HG03045 (cell line): Measurements from ENCODE around the gene SUPT3H.

Source experiments
- ATAC-seq: cut with Tn5 transposase; IDR thresholded peaks from one replicate; pipeline ENCODE4 v1.9.1; 2021; ENCODE audit warnings: mild to moderate bottlenecking, moderate library complexity; ENCODE audit not compliant: unreplicated experiment

Gene SUPT3H

DNA sequence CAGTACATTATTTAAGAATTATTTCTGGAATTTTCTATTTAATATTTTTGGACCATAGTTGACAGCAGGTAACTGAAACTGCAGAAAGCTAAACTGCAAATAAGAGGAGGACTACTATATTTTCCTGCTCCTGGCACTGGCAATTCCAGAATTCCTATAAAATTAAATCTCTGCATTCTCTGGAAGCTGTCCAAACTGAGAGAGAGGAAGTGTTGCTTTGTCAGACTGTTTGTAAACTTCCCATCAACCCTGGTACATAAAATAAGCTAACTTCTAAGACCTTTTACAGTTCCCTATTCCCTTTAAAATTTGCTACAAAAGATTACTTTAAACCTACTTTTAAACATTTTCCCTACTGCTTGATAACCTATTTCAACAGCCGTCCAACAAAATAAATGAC, 245.7 kb downstream of the SUPT3H start:
- no peak for ATAC-seq

DNA sequence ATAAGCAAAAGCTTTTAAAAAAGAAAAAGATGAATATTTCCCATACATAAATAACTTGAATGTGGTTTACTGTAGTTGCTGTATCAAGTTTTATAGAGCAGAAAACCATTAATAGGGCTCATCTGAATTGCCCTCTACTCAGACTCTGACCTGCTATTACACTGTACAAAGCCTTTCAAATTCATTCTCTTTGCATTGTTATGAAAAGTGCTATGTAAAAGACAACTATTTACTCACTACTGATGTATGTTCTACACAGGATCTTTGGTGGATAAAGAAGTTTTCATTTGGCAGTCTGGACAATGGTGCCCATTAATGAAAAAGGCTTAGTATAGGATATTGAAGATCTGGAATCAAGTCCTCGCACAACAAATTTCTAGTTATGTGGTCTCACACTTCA, 248.7 kb downstream of the SUPT3H start:
- ATAC-seq, result no peak

DNA sequence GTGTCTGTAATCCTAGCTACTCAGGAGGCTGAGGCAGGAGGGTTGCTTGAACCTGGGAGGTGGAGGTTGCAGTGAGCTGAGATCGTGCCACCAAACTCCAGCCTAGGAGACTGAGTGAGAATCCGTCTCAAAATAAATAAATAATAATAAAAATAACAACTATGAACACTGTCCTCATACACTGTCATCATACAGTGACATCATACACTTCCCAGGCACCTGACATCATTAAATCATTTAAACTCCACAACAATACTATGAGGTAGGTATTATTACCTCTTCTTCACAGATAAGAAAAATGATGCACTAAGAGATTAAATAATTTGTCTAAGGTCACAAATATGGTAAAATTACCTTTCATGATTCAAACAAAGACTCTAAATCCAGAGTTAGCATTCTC, 250.5 kb downstream of the SUPT3H start:
- no peak for ATAC-seq

DNA sequence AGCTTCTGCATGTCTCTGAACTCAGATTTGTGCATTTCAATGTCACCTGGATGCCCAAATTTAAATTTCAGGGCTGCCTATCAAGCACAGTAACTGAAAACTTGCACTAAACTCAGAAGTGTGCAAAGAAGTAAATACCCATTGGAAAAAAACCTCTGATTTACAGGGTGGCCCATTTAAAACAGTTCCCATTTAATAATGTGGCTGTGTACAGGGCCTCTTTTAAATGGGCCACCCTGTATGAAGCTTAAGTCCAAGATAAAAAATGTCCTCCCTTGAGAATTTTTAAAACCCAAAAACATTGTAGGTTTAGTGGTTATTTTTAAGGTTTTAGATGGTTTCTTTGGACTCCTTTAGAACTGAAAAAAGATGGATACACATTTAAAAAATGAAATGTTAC, 251.7 kb downstream of the SUPT3H start:
- no peak for ATAC-seq

DNA sequence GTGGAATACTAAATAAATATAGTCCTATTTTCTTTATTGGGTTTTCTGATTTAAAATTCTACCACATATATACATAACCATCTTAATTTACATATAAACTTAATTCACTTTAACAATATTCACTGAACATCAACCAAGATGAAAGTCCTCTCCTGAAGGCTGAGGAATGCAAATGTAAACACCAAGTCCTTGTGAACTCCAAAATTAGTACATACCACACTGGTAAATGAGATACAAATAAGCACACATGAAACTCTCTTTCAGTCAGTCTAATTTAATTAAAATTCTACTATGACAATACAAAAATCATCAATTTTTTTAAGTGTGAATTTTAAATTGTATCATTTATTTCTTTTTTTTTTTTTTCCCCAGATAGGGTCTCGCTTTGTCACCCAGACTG, 254.7 kb downstream of the SUPT3H start:
- no peak for ATAC-seq

DNA sequence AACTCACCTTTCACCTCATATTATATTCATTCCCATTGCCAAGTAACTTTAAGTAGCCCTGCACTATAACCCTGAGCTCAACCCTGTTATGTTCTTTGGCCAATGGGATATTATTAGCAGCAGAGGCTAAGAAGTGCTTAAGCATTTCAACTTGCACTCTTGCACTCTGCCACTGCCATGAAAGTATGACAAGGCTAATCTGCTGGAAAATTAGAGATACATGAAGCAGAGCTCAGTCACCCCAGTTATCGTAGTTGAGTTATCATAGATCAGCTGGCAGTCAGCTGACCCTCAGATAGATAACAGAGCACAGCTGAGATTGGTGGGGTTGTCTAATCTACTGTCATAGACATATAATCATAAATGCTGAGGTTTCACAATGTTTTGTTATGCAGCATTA, 259.0 kb downstream of the SUPT3H start:
- no peak for ATAC-seq

DNA sequence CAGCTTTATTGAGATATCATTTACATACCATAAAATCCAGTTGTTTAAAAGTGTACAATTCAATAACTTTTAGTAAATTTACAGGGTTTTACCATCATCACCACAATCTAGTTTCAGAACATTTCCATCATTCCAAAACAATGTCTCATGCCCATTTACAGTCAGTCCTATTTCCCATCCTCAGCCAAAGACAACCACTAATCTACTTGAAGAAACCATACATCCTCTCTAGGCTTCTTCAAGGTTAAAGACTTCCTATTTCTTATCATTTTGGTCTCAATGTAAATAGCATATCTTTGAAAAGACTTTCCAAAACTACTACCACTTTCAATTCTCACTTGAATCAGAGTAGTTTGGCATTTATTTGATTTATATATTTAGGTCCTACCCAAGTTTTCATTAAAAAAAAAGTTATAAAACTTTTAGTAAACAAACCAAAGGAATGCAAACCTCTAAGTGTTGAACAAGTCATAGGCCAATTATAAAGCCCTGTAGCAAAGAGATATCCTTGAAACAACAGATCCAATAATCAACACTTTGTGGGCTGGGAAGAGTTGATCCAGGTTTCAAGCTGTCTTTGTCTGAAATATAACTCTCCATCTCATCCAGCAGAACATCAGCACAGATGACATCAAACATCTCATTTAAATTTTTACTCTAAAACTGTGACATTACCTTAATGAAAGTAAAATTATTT, 260.9 kb downstream of the SUPT3H start:
- ATAC-seq, result no peak

DNA sequence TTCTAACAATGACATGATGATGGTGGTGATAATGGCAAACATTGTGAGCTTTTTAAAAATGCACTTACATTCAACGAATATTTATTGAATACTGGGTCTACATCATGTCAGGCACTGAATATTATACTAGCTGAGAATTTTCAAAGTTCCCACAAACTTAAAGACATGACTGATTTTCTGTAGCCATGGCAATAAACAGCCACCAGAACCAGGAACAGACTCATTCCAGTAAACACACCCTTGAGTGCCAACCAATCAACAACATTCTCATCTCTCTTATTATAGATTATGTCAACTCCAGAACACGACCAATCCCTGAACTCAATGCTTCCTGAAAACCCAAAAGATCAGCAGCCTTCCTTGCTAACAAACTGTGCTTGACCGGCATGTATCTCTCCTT, 262.0 kb downstream of the SUPT3H start:
- no peak for ATAC-seq

DNA sequence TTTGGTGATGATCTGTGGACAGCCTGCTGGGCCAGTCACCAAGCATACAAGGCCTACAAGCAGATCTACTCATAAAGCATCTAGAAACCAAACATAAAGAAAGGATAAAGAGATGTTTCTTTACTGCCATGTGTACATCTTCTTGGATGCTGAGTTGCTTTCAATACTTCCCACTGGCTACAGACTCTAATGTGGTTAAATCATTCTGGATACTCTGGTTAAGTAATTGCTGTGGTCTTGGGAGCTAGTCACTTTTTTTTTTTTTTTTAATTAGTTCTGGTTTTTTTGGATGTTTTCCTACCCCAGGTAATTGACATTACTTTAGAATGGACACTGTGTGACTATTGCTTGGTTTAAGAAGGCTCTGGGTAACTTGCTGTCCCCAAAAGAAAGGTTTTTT, 265.0 kb downstream of the SUPT3H start:
- ATAC-seq, result no peak

DNA sequence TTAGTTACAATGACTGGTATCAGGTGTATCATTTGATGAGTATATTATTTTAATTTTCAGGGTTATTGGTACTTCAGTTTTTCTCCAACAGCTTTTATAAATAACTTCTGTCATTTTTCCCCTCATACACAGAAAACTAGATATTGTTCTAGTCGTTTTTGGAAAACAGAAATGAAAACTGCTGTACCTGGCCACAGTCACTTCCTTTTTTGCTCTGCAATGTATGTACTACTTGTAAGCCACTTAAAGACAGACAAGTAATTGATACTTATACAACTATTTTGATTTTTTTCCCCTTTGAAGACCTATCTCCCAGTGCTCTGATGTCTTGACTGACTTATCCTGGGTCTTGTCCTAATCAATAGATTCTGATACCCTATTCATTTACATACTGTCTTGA, 268.2 kb downstream of the SUPT3H start:
- no peak for ATAC-seq

DNA sequence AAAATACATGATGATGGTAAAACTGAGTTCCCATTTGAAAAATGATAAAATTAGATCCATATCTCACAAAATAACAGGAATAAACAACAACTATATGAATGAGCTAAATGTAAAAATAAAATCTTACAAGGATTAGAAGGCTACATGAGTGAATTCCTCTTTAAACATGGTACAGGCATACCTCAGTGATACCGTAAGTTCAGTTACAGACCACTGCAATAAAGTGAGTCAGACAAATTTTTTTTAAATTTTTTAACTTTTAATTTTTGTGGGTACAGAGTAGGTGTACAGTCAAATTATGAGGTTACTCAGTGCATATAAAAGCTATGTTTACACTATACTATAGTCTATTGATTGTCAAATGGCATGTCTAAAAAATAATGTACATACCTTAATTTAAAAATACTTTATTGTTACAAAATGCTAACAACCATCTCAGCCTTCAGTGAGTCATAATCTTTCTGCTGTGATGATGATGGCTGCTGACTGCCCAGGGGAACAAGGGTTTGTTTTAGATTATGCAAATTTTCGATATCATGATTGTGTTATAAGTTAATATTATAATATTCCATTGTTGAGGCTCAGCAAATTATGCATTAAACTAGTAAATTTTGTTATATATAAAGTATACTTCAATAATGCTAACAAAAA, 272.4 kb downstream of the SUPT3H start:
- ATAC-seq, result no peak

DNA sequence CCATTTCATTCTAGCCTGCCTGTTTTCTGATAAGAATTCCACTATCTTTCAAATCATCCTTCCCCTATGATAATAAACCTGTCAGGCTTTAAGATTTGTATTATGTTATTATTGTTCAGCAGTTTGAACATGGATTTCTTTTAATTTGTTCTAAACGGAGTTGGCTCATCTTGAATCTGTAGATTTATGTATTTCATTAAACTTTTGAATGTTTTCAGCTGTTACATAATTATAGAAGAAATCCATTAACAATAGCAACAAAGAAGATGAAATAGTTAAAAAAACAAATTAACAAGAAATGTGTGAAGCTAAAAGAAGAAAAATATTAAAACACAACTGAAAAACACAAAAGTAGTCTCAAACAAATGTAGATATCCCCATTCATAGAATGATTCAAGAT, 273.3 kb downstream of the SUPT3H start:
- no peak for ATAC-seq

DNA sequence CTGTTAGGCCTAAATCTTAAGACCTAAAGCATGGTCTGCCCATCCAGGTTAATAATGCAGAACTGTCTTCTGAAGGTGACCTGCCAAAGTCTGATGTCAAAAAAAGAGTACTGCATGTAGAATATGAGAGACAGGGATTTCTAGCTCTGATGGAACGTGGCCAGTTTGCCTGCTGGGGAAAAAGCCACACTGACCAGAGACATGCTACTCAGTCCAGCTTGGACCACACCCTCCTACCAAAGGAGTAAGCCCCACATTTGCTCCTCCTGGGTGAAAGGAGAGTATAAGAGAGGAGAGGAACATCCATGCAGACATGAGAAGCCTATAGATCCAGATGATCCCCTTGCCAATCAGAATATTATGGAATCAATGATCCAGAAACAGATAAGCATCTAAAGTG, 279.5 kb downstream of the SUPT3H start:
- ATAC-seq, result no peak

DNA sequence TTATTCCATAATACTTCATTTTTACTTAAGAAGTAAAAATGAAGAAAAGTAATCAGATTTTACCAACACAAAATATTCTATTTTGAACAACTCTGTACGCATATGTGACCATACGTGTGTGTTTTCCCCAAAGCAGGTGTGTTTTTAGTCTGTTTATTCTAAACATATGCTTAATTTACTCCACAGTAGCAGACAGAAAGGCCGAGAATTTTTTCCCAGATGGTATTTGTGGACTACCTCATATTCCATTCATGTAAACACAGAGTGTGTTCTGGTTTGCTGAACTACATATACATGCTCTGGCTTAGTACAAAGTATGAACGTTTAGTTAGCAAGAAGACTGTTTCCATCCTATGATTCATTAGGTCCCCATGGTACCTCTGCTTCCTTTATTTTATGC, 282.9 kb downstream of the SUPT3H start:
- no peak for ATAC-seq

DNA sequence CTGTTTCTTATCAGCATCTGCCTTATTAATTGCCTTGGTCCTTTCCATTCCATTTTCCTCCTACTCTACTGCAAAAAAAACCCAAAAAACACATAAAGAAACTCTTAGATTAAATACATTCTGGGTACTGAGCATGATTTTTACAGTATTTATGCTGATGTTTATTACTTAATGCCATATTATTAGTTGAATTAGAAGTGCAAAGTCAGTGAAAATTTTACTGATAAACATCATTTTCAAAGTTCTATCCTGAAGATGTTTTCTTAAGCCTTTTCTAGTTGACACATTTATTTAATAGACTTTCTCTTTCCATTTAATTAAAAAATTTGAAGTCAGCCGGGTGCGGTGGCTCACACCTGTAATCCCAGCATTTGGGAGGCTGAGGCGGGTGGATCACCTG, 285.6 kb downstream of the SUPT3H start:
- no peak for ATAC-seq

DNA sequence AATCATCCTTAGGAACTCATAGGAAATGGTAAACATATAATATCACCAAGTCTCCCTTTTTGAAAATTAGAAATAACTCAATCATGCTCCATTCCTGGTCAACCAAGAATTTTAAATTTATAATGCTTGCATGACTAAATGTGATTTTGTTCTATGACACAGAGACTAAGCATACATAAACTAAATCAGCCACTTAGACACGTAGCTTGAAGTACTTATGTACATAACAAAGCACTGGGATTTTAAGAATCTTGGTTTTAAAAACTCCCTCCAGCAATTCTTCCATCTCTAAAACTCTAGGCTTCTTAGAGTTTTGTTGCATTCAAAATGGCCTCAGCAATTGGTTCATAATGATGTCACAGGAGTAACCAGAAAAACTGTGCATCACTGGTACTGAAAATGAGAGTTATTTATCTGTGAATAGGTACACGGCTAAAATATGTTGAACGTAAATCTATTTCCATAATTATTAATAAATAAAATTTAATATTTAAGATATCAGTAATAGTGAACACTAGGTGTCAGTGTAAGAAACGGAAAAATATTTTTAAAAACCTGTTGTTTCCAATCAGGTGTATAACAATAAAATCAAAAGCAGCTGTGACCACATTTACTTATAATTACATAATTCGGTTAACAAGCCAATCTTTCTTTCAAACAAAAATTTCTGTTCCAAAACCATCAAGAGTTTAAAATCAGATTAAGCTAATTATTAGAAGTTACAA, 291.2 kb downstream of the SUPT3H start:
- ATAC-seq, result no peak

DNA sequence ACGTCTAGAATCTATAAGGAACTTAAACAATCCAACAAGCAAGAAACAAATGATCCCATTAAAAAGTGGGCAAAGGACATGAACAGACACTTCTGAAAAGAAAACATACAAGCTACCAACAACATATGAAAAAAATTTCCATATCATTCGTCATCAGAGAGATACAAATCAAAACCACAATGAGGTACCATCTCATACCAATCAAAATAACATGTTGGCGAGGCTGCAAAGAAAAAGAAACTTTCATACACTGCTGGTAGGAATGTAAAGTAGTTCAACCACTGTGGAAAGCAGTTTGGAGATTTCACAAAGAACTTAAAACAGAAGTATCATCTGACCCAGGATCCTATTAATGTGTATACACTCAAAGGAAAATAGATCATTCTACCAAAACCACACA, 293.5 kb downstream of the SUPT3H start:
- no peak for ATAC-seq

DNA sequence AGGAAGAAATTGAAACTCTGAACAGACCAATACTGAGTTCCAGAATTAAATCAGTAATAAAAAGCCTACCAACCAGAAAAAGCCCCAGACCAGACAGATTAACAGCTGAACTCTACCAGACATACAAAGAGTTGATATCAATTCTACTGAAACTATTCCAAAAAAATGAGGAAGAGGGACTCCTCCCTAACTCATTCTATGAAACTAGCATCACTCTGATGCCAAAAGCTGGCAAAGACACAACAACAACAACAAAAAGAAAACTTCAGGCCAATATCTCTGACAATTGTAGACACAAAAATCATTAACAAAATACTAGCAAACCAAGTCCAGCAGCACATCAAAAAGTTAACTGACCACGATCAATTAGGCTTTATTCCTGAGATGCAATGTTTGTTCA, 295.6 kb downstream of the SUPT3H start:
- ATAC-seq, result no peak

DNA sequence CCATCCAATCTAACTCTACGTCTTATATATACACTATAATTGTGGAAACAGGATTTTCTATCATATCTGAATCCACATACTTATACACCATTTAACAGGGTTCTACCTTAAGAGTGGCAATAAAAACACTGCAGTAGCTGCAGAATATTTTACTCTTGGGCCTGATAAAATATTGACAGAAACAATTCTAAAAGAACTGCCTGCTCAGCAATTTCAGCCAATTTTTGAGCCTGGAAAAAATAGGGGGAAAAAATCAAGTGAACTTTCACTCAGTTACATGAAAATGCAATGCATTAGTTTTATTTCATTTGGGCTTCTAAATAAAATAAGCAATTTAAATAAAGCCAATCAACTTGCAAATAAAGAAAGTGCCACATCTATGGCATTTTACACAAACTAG, 296.1 kb downstream of the SUPT3H start:
- no peak for ATAC-seq

DNA sequence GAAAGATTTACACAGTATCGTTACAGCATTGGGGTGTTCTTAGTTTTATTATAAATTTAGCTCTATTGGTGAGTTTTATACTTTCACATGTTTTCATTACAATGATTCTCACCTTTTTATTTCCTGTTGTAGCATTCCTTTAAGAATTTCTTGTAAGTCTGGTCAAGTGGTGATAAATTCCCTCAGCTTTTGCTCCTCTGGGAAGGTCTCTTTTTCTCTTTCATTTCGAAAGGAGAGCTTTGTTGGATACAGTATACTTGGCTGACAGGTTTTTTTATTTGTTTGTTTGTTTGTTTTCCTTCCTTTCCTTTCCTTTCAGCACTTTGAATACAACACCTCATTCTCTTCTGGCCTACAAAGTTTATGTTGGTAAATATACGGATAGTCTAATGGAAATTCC, 299.3 kb downstream of the SUPT3H start:
- ATAC-seq, result no peak

DNA sequence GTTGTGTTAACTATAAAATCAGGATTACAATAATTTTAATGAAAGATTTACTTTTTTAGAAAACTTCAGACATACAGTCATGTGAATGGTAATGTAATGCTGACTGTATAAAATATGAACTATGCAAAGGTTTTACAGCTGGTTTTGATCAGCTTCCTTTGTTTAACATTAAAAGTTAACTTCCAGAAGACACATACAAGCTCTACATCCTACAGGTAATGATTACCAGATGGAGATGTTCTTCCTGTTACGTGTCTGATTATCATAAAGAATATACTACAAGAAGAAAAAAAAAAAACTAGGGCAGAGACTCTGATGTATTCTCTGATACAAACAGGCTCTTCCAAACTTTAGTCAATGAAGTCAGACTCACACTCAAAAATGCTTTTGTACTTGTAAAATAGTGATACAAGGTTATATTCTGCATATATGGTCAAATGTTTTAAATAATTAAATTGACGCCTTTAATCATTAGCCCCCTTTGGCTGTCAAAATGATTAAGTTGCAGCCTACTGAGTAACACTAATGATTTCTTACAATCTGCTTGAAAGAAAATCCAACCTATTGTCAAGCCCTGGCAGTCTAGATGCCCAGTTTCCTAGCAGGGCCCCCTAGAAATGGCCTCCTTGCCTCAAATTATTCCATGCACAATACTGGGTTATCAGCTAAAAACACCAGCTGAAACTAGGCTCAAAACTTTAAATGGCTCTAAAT, 301.4 kb downstream of the SUPT3H start:
- ATAC-seq, result no peak

DNA sequence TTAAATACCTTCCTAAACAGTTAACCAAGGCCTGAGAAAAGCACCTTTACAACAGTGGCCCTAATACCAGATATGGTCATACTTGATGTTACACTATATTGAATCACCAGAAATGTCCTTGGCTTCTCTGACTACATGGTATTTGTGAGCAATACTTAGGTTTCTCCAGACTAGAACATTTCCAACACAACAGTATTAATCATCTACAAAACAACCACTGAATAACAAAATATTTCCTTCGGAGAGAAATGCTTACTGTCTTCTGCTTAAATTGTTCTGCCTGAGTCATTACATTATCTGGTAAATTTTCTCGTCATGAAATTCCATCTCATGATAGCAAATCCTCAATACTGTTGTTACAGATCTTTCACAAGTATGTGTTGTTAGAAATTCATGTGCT, 302.5 kb downstream of the SUPT3H start:
- no peak for ATAC-seq
